HFFc6 (cell line): ENCODE data around the gene SSBP4. TPM values are rescaled to one million over a fixed set of nuclear protein-coding genes. Genes with fewer than 3 reads are reported as not detected.

Source experiments
- DNase-seq: peaks from one replicate; pipeline ENCODE4 v3.0.0-alpha.2; 2018
- H3K27ac Mint-ChIP-seq: 2 replicates; pipeline ENCODE4 v1.8.0; 2020; ENCODE audit warnings: mild to moderate bottlenecking, mixed read lengths
- H3K27me3 Mint-ChIP-seq: 2 replicates; pipeline ENCODE4 v1.8.0; 2021; ENCODE audit warnings: mild to moderate bottlenecking, moderate library complexity, mixed read lengths; ENCODE audit not compliant: insufficient read depth
- H3K36me3 Mint-ChIP-seq: 2 replicates; pipeline ENCODE4 v1.8.0; 2021; ENCODE audit warnings: low read depth, mixed read lengths
- H3K4me1 Mint-ChIP-seq: 2 replicates; pipeline ENCODE4 v1.8.0; 2020; ENCODE audit warnings: low read depth, mixed read lengths
- H3K4me3 Mint-ChIP-seq: 2 replicates; pipeline ENCODE4 v1.8.0; 2020; ENCODE audit warnings: mild to moderate bottlenecking, moderate library complexity, mixed read lengths
- H3K9me3 Mint-ChIP-seq: 2 replicates; pipeline ENCODE4 v1.8.0; 2020; ENCODE audit warnings: mild to moderate bottlenecking, mixed read lengths
- total RNA-seq, 6 experiments: library from RNA; stranded (reverse); fragmentation: NEBNext Ultra II Directional; extraction: Animal tissue kit (Norgen Biotek cat#: 25700); gene quantifications; 2 replicates in 1 of 6; 3 replicates in 5 of 6; pipeline ENCODE4 v1.2.3, GENCODE V29; 2021
- TF ChIP-seq, protein P1 (sequence below): fragments of 200-600 bp; sonication (generic); IDR thresholded peaks from 2 replicates; pipeline ENCODE4 v1.5.0; 2021; ENCODE audit warnings: antibody characterized with exemption, mild to moderate bottlenecking

Gene SSBP4
- total RNA-seq, 6 experiments from 2014 or later = 76.4 to 84.3 (median 80.4) TPM

DNA sequence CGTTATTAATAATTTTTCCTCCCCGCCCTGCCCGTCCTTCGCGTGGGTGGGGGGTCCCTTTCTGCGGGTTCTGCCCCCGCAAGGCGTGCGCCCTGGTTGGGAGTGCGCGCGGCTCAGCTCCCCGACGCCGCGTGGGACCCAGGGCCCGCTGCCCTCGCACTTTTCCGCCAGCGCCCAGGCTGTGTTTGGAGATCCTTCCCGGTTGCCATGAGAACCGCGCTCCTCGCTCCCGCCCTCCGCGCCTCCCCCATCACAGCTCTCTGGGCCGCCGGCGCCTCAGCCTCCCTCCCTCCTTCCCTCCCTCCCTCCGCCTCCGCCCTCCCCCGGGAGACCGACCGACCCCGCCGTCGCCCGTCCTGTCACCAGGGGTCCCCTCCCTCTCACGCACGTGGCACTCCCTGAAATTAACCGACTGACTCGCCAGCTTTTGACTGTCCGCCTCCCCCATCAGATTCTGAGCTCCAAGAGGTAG is 2.4 kb upstream of the SSBP4 start:
- Mint-ChIP-seq H3K27me3 (peaks cover 10% of the 10 kb centered on the region), H3K9me3 (no peaks in the 10 kb centered on the region), H3K4me1 (peaks cover 66% of the 10 kb centered on the region), H3K4me3 (peak overlapping the region; percentile 92), H3K27ac (peak overlapping the region; percentile 100), H3K36me3 (no peaks in the 10 kb centered on the region)
- TF ChIP-seq, protein P1, sequence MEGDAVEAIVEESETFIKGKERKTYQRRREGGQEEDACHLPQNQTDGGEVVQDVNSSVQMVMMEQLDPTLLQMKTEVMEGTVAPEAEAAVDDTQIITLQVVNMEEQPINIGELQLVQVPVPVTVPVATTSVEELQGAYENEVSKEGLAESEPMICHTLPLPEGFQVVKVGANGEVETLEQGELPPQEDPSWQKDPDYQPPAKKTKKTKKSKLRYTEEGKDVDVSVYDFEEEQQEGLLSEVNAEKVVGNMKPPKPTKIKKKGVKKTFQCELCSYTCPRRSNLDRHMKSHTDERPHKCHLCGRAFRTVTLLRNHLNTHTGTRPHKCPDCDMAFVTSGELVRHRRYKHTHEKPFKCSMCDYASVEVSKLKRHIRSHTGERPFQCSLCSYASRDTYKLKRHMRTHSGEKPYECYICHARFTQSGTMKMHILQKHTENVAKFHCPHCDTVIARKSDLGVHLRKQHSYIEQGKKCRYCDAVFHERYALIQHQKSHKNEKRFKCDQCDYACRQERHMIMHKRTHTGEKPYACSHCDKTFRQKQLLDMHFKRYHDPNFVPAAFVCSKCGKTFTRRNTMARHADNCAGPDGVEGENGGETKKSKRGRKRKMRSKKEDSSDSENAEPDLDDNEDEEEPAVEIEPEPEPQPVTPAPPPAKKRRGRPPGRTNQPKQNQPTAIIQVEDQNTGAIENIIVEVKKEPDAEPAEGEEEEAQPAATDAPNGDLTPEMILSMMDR = no peak
- DNase-seq = peak; percentile 85

- Mint-ChIP-seq H3K36me3 (no peaks in the 10 kb centered on the region), H3K27me3 (peaks cover 10% of the 10 kb centered on the region), H3K9me3 (no peaks in the 10 kb centered on the region), H3K4me1 (peaks cover 71% of the 10 kb centered on the region), H3K4me3 (peak overlapping the region; percentile 92), H3K27ac (peak overlapping the region; percentile 100)
- TF ChIP-seq, protein P1 = no peak
- DNase-seq = peak; percentile 65
Measured at GRCh38 chr19:18417250-18418028, 1.8 kb upstream of the SSBP4 start.

DNA sequence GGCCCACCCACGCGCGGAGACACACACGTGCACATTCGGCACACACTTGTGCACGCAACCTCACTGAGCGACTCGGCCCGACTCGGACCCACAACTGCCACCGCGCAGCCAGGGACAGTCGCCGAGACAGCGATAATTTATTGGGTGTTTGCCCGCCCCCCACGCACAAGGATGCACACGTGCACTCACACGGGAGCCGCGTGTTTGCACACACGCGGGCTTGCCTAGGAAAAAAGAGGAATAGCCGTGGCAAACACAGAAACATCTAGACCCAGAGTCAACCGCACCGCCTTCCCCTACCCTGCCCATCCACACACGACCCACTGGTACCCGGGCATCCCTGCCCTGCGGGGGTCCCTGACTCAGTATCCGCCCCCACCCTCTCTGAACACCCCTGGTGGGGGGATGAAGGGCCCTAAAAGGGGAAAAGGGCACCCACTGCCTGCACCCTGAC is 1.1 kb upstream of the SSBP4 start:
- TF ChIP-seq, protein P1 = no peak
- Mint-ChIP-seq H3K9me3 (no peaks in the 10 kb centered on the region), H3K4me1 (peaks cover 75% of the 10 kb centered on the region), H3K27me3 (peaks cover 9% of the 10 kb centered on the region), H3K27ac (peak overlapping the region; percentile 96), H3K36me3 (no peaks in the 10 kb centered on the region), H3K4me3 (peak overlapping the region; percentile 80)
- DNase-seq = no peak

GRCh38 chr19:18418483-18419194 is 559 bp upstream of the SSBP4 start:
- TF ChIP-seq, protein P1 = no peak
- H3K4me3 Mint-ChIP-seq = peak overlapping the region; percentile 80
- H3K27ac Mint-ChIP-seq = peak overlapping the region; percentile 96
- peaks cover 9% of the 10 kb centered on the region for H3K27me3 Mint-ChIP-seq
- H3K4me1 Mint-ChIP-seq = peaks cover 78% of the 10 kb centered on the region
- peak; percentile 30 for DNase-seq
- H3K9me3 Mint-ChIP-seq = no peaks in the 10 kb centered on the region
- H3K36me3 Mint-ChIP-seq = no peaks in the 10 kb centered on the region

DNA sequence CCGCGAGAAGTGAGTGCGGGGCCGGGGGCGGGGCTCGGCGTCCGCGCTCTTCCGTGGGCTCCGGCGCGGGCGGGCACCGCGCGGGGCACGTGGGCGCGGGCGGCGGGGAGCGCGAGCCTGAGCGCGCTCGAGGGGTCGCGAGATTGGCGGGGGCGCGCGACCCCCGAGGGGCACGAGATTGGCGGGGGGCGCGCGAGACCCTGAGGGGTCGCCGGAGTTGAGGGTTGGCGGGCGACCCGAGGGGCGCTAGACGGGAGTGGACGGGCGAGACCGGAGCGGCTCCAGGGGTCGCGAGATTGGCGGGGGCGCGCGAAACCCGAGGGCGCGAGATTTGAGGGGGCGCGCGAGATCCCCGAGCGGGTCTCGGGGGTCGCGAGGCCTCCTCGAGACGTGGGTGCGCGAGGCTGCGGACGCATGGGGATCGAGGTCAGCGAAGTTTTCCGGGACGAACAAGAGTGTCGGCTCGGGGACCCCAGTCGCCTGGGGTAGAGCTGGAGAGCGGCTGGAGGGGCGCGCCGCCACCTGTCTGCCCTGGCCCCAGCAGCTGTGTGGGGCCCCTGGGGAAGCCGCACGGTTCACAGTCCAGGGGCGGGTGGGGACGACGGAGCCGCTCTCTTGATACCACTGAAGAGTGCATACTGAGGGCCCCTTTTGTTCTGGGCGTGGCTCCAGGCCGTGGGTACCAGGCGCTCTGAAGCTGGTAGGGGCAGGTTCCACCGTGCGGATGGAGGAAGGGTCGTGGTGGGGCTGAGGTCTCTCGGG is 682 bp downstream of the SSBP4 start:
- H3K4me3 Mint-ChIP-seq = peak overlapping the region; percentile 96
- TF ChIP-seq, protein P1 = no peak; the same call in 1 of the 2 replicates
- H3K9me3 Mint-ChIP-seq = no peaks in the 10 kb centered on the region
- no peak for DNase-seq
- H3K27ac Mint-ChIP-seq = peak overlapping the region; percentile 80
- H3K36me3 Mint-ChIP-seq = no peaks in the 10 kb centered on the region
- H3K4me1 Mint-ChIP-seq = peaks cover 73% of the 10 kb centered on the region
- H3K27me3 Mint-ChIP-seq = peaks cover 4% of the 10 kb centered on the region
